H1 (cell line): ENCODE data around the gene CAMK2B. TPM values are rescaled to one million over a fixed set of nuclear protein-coding genes. Genes with fewer than 3 reads are reported as not detected.

Experiments used
- CTCF ChIA-PET: fragments of 300-600 bp; sonication (Branson Sonifier 250); formaldehyde crosslinking; loops from one replicate; lab custom pipeline; 2021; ENCODE audit not compliant: partially characterized antibody; lab: Charles Lee
- POLR2A ChIA-PET: fragments of 300-600 bp; sonication (Branson Sonifier 250); formaldehyde crosslinking; loops from one replicate; lab custom pipeline; 2021; ENCODE audit warnings: inconsistent platforms; ENCODE audit not compliant: partially characterized antibody; lab: Charles Lee
- DNase-seq, 2 experiments: peaks; one replicate each; pipeline versions ENCODE4 v3.0.0 to v3.0.0-alpha.2; 2010 to 2022; ENCODE audit warnings: low spot score in 2 of 2, low read depth in 1 of 2, mixed read lengths in 1 of 2
- FAIRE-seq: peaks from 2 replicates; lab custom pipeline; 2011; peaks lifted over from hg19 to GRCh38; lab: Jason Lieb, UNC
- H2AFZ ChIP-seq: 2 replicates; pipeline ENCODE4 v1.8.1; 2012; ENCODE audit warnings: low read length, inconsistent platforms
- H2AK5ac ChIP-seq: 2 replicates; pipeline ENCODE4 v1.6.1; 2013; ENCODE audit warnings: low read depth, low read length
- H2BK120ac ChIP-seq: replicated peaks from 2 replicates; pipeline ENCODE3; 2013; ENCODE audit warnings: low read depth, low read length, inconsistent platforms
- H2BK12ac ChIP-seq: 2 replicates; pipeline ENCODE4 v1.6.1; 2013; ENCODE audit warnings: low read depth, low read length
- H2BK15ac ChIP-seq: 2 replicates; pipeline ENCODE4 v1.6.1; 2013; ENCODE audit warnings: low read length
- H2BK20ac ChIP-seq: 2 replicates; pipeline ENCODE4 v1.6.1; 2013; ENCODE audit warnings: low read length
- H2BK5ac ChIP-seq: 2 replicates; pipeline ENCODE4 v1.6.1; 2013; ENCODE audit warnings: low read depth, low read length
- H3K14ac ChIP-seq: 2 replicates; pipeline ENCODE4 v1.6.1; 2013; ENCODE audit warnings: inconsistent platforms; ENCODE audit not compliant: insufficient read length
- H3K18ac ChIP-seq: 2 replicates; pipeline ENCODE4 v1.6.1; 2013; ENCODE audit warnings: low read length; ENCODE audit errors: extremely low read depth
- H3K23ac ChIP-seq: 2 replicates; pipeline ENCODE4 v1.6.1; 2013; ENCODE audit warnings: inconsistent platforms; ENCODE audit not compliant: insufficient read length
- H3K23me2 ChIP-seq: 2 replicates; pipeline ENCODE4 v1.6.1; 2013; ENCODE audit warnings: low read depth, low read length
- H3K27ac ChIP-seq: 2 replicates; pipeline ENCODE4 v1.6.1; 2011; ENCODE audit warnings: low read depth, low read length, inconsistent platforms
- H3K27me3 ChIP-seq, 4 experiments: replicated peaks in 1 of 4; 1 replicate in 1 of 4; 2 replicates in 3 of 4; pipeline versions ENCODE4 v1.6.1 to v1.8.1; 2011 to 2013; ENCODE audit warnings: low read length in 3 of 4, mild to moderate bottlenecking in 3 of 4, inconsistent platforms in 2 of 4, mixed read lengths in 2 of 4, moderate library complexity in 1 of 4; ENCODE audit not compliant: control insufficient read depth in 3 of 4, insufficient read depth in 3 of 4; ENCODE audit errors: extremely low read depth in 1 of 4
- H3K36me3 ChIP-seq, 4 experiments: 2 replicates each; pipeline versions ENCODE4 v1.6.1 to v1.8.1; 2011 to 2013; ENCODE audit warnings: mild to moderate bottlenecking in 4 of 4, low read length in 3 of 4, moderate library complexity in 2 of 4, control low read depth in 1 of 4, inconsistent platforms in 1 of 4; ENCODE audit not compliant: insufficient read depth in 4 of 4, control insufficient read depth in 2 of 4
- H3K4ac ChIP-seq: replicated peaks from 2 replicates; pipeline ENCODE3; 2013; ENCODE audit warnings: low read length, low read depth, mixed read lengths, inconsistent platforms; ENCODE audit not compliant: insufficient read length
- H3K4me1 ChIP-seq, 4 experiments: replicated peaks in 1 of 4; 1 replicate in 1 of 4; 2 replicates in 3 of 4; pipeline versions ENCODE4 v1.6.1 to v1.8.1; 2011 to 2013; ENCODE audit warnings: low read length in 3 of 4, inconsistent platforms in 2 of 4, mixed read lengths in 1 of 4; ENCODE audit not compliant: insufficient read depth in 4 of 4, control insufficient read depth in 3 of 4
- H3K4me2 ChIP-seq, 2 experiments: 2 replicates each; pipeline versions ENCODE4 v1.6.1 to v1.8.1; 2011 to 2013; ENCODE audit warnings: low read depth in 2 of 2, low read length in 2 of 2, control low read depth in 1 of 2, inconsistent platforms in 1 of 2, mild to moderate bottlenecking in 1 of 2; ENCODE audit not compliant: insufficient read depth in 1 of 2
- H3K4me3 ChIP-seq, 4 experiments: fragments of 200-600, 300-600 bp in 1 of 4; sonication (generic), shearing (Covaris generic), sonication (Bioruptor Twin) in 1 of 4; 2 replicates each; pipeline versions ENCODE4 v1.5.1 to v1.8.1; 2011 to 2016; ENCODE audit warnings: low read length in 4 of 4, low read depth in 3 of 4, control low read depth in 2 of 4, inconsistent platforms in 2 of 4, mild to moderate bottlenecking in 2 of 4, mixed read lengths in 1 of 4, moderate library complexity in 1 of 4; ENCODE audit not compliant: insufficient read depth in 2 of 4; ENCODE audit errors: extremely low read depth in 1 of 4
- H3K56ac ChIP-seq: replicated peaks from 2 replicates; pipeline ENCODE3; 2013; ENCODE audit warnings: low read depth, mild to moderate bottlenecking, mixed read lengths, low read length, inconsistent platforms; ENCODE audit not compliant: insufficient read length
- H3K79me1 ChIP-seq: 2 replicates; pipeline ENCODE4 v1.6.1; 2013; ENCODE audit warnings: low read depth, low read length, control low read depth
- H3K79me2 ChIP-seq, 2 experiments: 2 replicates each; pipeline versions ENCODE4 v1.6.1 to v1.8.1; 2012 to 2013; ENCODE audit warnings: low read length in 2 of 2, mild to moderate bottlenecking in 2 of 2, inconsistent platforms in 1 of 2; ENCODE audit not compliant: insufficient read depth in 2 of 2, control insufficient read depth in 1 of 2
- H3K9ac ChIP-seq, 4 experiments: replicated peaks in 1 of 4; 1 replicate in 1 of 4; 2 replicates in 3 of 4; pipeline versions ENCODE4 v1.6.1 to v1.8.1; 2011 to 2013; ENCODE audit warnings: low read depth in 3 of 4, low read length in 3 of 4, control low read depth in 2 of 4, mild to moderate bottlenecking in 2 of 4, moderate library complexity in 2 of 4, inconsistent platforms in 1 of 4; ENCODE audit errors: extremely low read depth in 1 of 4
- H3K9me3 ChIP-seq, 2 experiments: 2 replicates each; pipeline versions ENCODE4 v1.6.1 to v1.8.1; 2012 to 2013; ENCODE audit warnings: mild to moderate bottlenecking in 2 of 2, moderate library complexity in 2 of 2, control low read depth in 1 of 2, inconsistent platforms in 1 of 2, low read depth in 1 of 2, low read length in 1 of 2, mixed read lengths in 1 of 2; ENCODE audit not compliant: insufficient read depth in 2 of 2
- H4K20me1 ChIP-seq, 2 experiments: replicated peaks in 1 of 2; 2 replicates each; pipeline versions ENCODE3 to v1.8.1; 2011 to 2013; ENCODE audit warnings: inconsistent platforms in 2 of 2, low read length in 2 of 2, mild to moderate bottlenecking in 1 of 2; ENCODE audit not compliant: insufficient read depth in 2 of 2, control insufficient read depth in 1 of 2
- H4K5ac ChIP-seq: 2 replicates; pipeline ENCODE4 v1.6.1; 2013; ENCODE audit warnings: low read length, low read depth, mixed read lengths, inconsistent platforms; ENCODE audit not compliant: insufficient read length
- H4K8ac ChIP-seq: 2 replicates; pipeline ENCODE4 v1.8.0; 2013; ENCODE audit warnings: mild to moderate bottlenecking, moderate library complexity, low read length, inconsistent platforms; ENCODE audit not compliant: insufficient read depth; ENCODE audit errors: extremely low read depth
- H4K91ac ChIP-seq: replicated peaks from 2 replicates; pipeline ENCODE3; 2013; ENCODE audit warnings: low read length, mixed read lengths, inconsistent platforms; ENCODE audit not compliant: insufficient read length
- BACH1 ChIP-seq: IDR thresholded peaks from 2 replicates; pipeline ENCODE4 v1.6.1; 2012; ENCODE audit warnings: low read length, improper control_type of control experiment
- CBX8 ChIP-seq: fragments of 300-800, 300-1000 bp; sonication (generic); IDR thresholded peaks from 2 replicates; pipeline ENCODE4 v1.7.1; 2016; ENCODE audit warnings: low read depth, low read length, borderline replicate concordance
- CEBPB ChIP-seq: IDR thresholded peaks from 2 replicates; pipeline ENCODE4 v1.6.1; 2012; ENCODE audit warnings: low read depth, low read length
- GTF2F1 ChIP-seq: IDR thresholded peaks from 2 replicates; pipeline ENCODE4 v1.6.1; 2012; ENCODE audit warnings: low read depth, low read length, improper control_type of control experiment, borderline replicate concordance
- HDAC2 ChIP-seq, 2 experiments: fragments of 300-600 bp in 1 of 2; sonication (generic) in 1 of 2; IDR thresholded peaks; 2 replicates each; pipeline ENCODE4 v1.6.1; 2011 to 2012; ENCODE audit warnings: low read depth in 2 of 2, low read length in 2 of 2, mild to moderate bottlenecking in 2 of 2, moderate library complexity in 2 of 2, borderline replicate concordance in 1 of 2, inconsistent platforms in 1 of 2
- RBBP5 ChIP-seq: IDR thresholded peaks from 2 replicates; pipeline ENCODE4 v1.7.1; 2012; ENCODE audit warnings: low read depth, mild to moderate bottlenecking, inconsistent platforms, low read length, moderate library complexity, borderline replicate concordance
- SP2 ChIP-seq: IDR thresholded peaks from 2 replicates; pipeline ENCODE4 v1.6.1; 2012; ENCODE audit warnings: mild to moderate bottlenecking, low read length, inconsistent platforms
- SRF ChIP-seq: IDR thresholded peaks from 2 replicates; pipeline ENCODE4 v1.6.1; 2011; ENCODE audit warnings: mild to moderate bottlenecking, low read depth, low read length, moderate library complexity
- TEAD4 ChIP-seq: IDR thresholded peaks from 2 replicates; pipeline ENCODE4 v1.6.1; 2012; ENCODE audit warnings: low read depth, low read length, inconsistent platforms, mixed read lengths
- YY1 ChIP-seq: IDR thresholded peaks from 2 replicates; pipeline ENCODE4 v1.6.1; 2011; ENCODE audit warnings: low read depth, mild to moderate bottlenecking, low read length
- WGBS, 2 experiments: shearing (Covaris generic) in 1 of 2; methylation state at CpG; one replicate each; pipeline versions ENCODE4 v1.1.6 to v1.1.7; 2013 to 2015; ENCODE audit warnings: low lambda C conversion rate in 2 of 2, mixed read lengths in 2 of 2, inconsistent platforms in 1 of 2, low coverage in 1 of 2, missing lambda C conversion rate in 1 of 2; ENCODE audit not compliant: insufficient replicate concordance in 2 of 2, insufficient coverage in 1 of 2, insufficient read length in 1 of 2; ENCODE audit errors: extremely low coverage in 1 of 2, missing lambda C conversion rate in 1 of 2; 5-methylcytosine and 5-hydroxymethylcytosine counted together
- polyA plus RNA-seq, 7 experiments: library from polyadenylated mRNA; depleted of rRNA in 3 of 7; stranded (reverse) in 5 of 7; unstranded in 2 of 7; fragments of >200 nt in 5 of 7; fragments of 200-250 nt in 2 of 7; gene quantifications; 1 replicate in 5 of 7; 2 replicates in 1 of 7; 4 replicates in 1 of 7; pipeline versions ENCODE4 v1.2.1 to v1.2.3, GENCODE V29; 2011 to 2013; ENCODE audit warnings: missing spikeins in 2 of 7, mixed read lengths in 2 of 7
- total RNA-seq: library from RNA; stranded (reverse); fragmentation: NEBNext Ultra II Directional; extraction: Animal tissue kit (Norgen Biotek cat#: 25700); gene quantifications from 2 replicates; pipeline ENCODE4 v1.2.1, GENCODE V29; 2021

The CAMK2B gene
- total and polyA plus RNA-seq, 2 of the 8 experiments (the other 6 are each of a cell fraction or from before 2014, with no cell fraction given), result 0.05 to 0.15 TPM

GRCh38 chr7:44237696-44238095 is 87.7 kb downstream of the CAMK2B start:
- Histone ChIP-seq H2BK5ac (no peak overlapping the region), H2BK12ac (no peak overlapping the region), H3K27me3 (no peaks in the 10 kb centered on the region), H3K79me2 (no peaks in the 10 kb centered on the region), H3K79me1 (no peaks in the 10 kb centered on the region), H3K4ac (no peak overlapping the region), H3K4me1 (peaks cover 0 to 2% (median 0%) of the 10 kb centered on the region in 4 experiments; a peak in 2 of 7 replicates), H3K14ac (no peak overlapping the region), H2AFZ (no peak overlapping the region), H3K27ac (no peak overlapping the region), H3K36me3 (no peaks in the 10 kb centered on the region), H3K56ac (no peak overlapping the region), H2BK20ac (no peak overlapping the region), H2BK15ac (no peak overlapping the region), H3K23me2 (no peaks in the 10 kb centered on the region), H3K9me3 (no peaks in the 10 kb centered on the region), H2AK5ac (no peak overlapping the region), H3K23ac (no peak overlapping the region), H3K18ac (no peak overlapping the region), H3K9ac (no peak overlapping the region), H3K4me3 (no peak overlapping the region), H4K5ac (no peak overlapping the region), H4K20me1 (no peaks in the 10 kb centered on the region), H2BK120ac (no peak overlapping the region), H4K8ac (no peak overlapping the region), H4K91ac (no peak overlapping the region), H3K4me2 (no peak overlapping the region)
- ChIA-PET CTCF (interaction anchor here (0.7 to 3.2 kb wide), 7 partner anchors 10 to 89 kb away, joined by 3 to 15 read pairs (median 5); no protein-coding TSS in a partner anchor), POLR2A (interaction anchor here (0.6 kb wide), 1 partner anchor 522 kb away, joined by 3 read pairs; no protein-coding TSS in a partner anchor)
- TF ChIP-seq TEAD4 (no peak), GTF2F1 (no peak), BACH1 (no peak), CEBPB (no peak), YY1 (no peak), SP2 (no peak), SRF (no peak), CBX8 (no peak), HDAC2 (IDR thresholded peaks at IDR 0.05; ENCODE audit: borderline replicate concordance in 1 of 2, low read depth in 2 of 2, low read length in 2 of 2) (no peak), RBBP5 (no peak)
- no peak for DNase-seq
- WGBS, 2 experiments, result 89% methylated on average over 10 of the region's 10 CpGs; no CpG with 5 or more reads in 1 of the 2 experiments
- FAIRE-seq, result no peak
